Activated naive CD8-positive, alpha-beta T cell treated with anti-CD3 and anti-CD28 coated beads for 36 hours (primary cell): ENCODE measurements around the gene ING3. TPM values are rescaled to one million over a fixed set of nuclear protein-coding genes. Genes with fewer than 3 reads are reported as not detected.

Source experiments
- DNase-seq: peaks from one replicate; pipeline ENCODE4 v3.0.0; 2021
- H3K27ac Mint-ChIP-seq: one replicate; pipeline ENCODE4 v1.8.0; 2022; ENCODE audit warnings: mild to moderate bottlenecking, moderate library complexity, mixed read lengths
- H3K27me3 Mint-ChIP-seq: one replicate; pipeline ENCODE4 v1.8.0; 2022; ENCODE audit warnings: mild to moderate bottlenecking, mixed read lengths
- H3K36me3 Mint-ChIP-seq: one replicate; pipeline ENCODE4 v1.8.0; 2021; ENCODE audit warnings: mild to moderate bottlenecking, mixed read lengths
- H3K4me1 Mint-ChIP-seq: one replicate; pipeline ENCODE4 v1.8.0; 2021; ENCODE audit warnings: mixed read lengths
- H3K4me3 Mint-ChIP-seq: one replicate; pipeline ENCODE4 v1.8.0; 2022; ENCODE audit warnings: mild to moderate bottlenecking, moderate library complexity, mixed read lengths
- H3K9me3 Mint-ChIP-seq: one replicate; pipeline ENCODE4 v1.8.0; 2022; ENCODE audit warnings: mixed read lengths
- total RNA-seq, 2 experiments: library from RNA; stranded (reverse); gene quantifications; one replicate each; pipeline ENCODE4 v1.2.3, GENCODE V29; 2021

The ING3 gene
- total RNA-seq, 2 experiments from 2014 or later, result 27.5 to 28.6 TPM

- Mint-ChIP-seq H3K9me3 (no peaks in the 10 kb centered on the region), H3K36me3 (no peaks in the 10 kb centered on the region), H3K4me1 (no peaks in the 10 kb centered on the region), H3K4me3 (no peak overlapping the region), H3K27ac (no peak overlapping the region), H3K27me3 (no peaks in the 10 kb centered on the region)
- DNase-seq, result no peak
Measured at GRCh38 chr7:121019018-121019417, 68.4 kb downstream of the ING3 start.

- no peaks in the 10 kb centered on the region for H3K27me3 Mint-ChIP-seq
- H3K36me3 Mint-ChIP-seq, result no peaks in the 10 kb centered on the region
- H3K4me1 Mint-ChIP-seq, result no peaks in the 10 kb centered on the region
- no peak overlapping the region for H3K27ac Mint-ChIP-seq
- H3K4me3 Mint-ChIP-seq, result no peak overlapping the region
- DNase-seq, result no peak
- H3K9me3 Mint-ChIP-seq, result no peaks in the 10 kb centered on the region
Measured at GRCh38 chr7:121020249-121020988, 69.8 kb downstream of the ING3 start.

GRCh38 chr7:121020989-121021969 lies 70.7 kb downstream of the ING3 start:
- Mint-ChIP-seq H3K9me3 (peaks cover 1% of the 10 kb centered on the region), H3K4me3 (no peak overlapping the region), H3K4me1 (no peaks in the 10 kb centered on the region), H3K36me3 (no peaks in the 10 kb centered on the region), H3K27ac (no peak overlapping the region), H3K27me3 (peaks cover 8% of the 10 kb centered on the region)
- no peak for DNase-seq

- H3K27me3 Mint-ChIP-seq, result peaks cover 9% of the 10 kb centered on the region
- H3K36me3 Mint-ChIP-seq, result no peaks in the 10 kb centered on the region
- no peak overlapping the region for H3K4me3 Mint-ChIP-seq
- peaks cover 2% of the 10 kb centered on the region for H3K9me3 Mint-ChIP-seq
- DNase-seq, result no peak
- no peak overlapping the region for H3K27ac Mint-ChIP-seq
- no peaks in the 10 kb centered on the region for H3K4me1 Mint-ChIP-seq
Measured at GRCh38 chr7:121023194-121023593, 72.6 kb downstream of the ING3 start.

- H3K27ac Mint-ChIP-seq, result no peak overlapping the region
- peaks cover 9% of the 10 kb centered on the region for H3K27me3 Mint-ChIP-seq
- no peak for DNase-seq
- H3K9me3 Mint-ChIP-seq, result peaks cover 2% of the 10 kb centered on the region
- no peak overlapping the region for H3K4me3 Mint-ChIP-seq
- no peaks in the 10 kb centered on the region for H3K36me3 Mint-ChIP-seq
- no peaks in the 10 kb centered on the region for H3K4me1 Mint-ChIP-seq
Measured at GRCh38 chr7:121023683-121024511, 73.3 kb downstream of the ING3 start.

- H3K36me3 Mint-ChIP-seq, result no peaks in the 10 kb centered on the region
- H3K27me3 Mint-ChIP-seq, result peaks cover 13% of the 10 kb centered on the region
- H3K9me3 Mint-ChIP-seq, result peaks cover 2% of the 10 kb centered on the region
- no peak overlapping the region for H3K4me3 Mint-ChIP-seq
- H3K4me1 Mint-ChIP-seq, result no peaks in the 10 kb centered on the region
- no peak overlapping the region for H3K27ac Mint-ChIP-seq
- no peak for DNase-seq
Measured at GRCh38 chr7:121024611-121025010, 74.0 kb downstream of the ING3 start.

GRCh38 chr7:121026159-121026558 lies 75.6 kb downstream of the ING3 start:
- peaks cover 2% of the 10 kb centered on the region for H3K9me3 Mint-ChIP-seq
- no peak overlapping the region for H3K27ac Mint-ChIP-seq
- H3K4me1 Mint-ChIP-seq, result no peaks in the 10 kb centered on the region
- peaks cover 13% of the 10 kb centered on the region for H3K27me3 Mint-ChIP-seq
- H3K36me3 Mint-ChIP-seq, result no peaks in the 10 kb centered on the region
- no peak for DNase-seq
- H3K4me3 Mint-ChIP-seq, result no peak overlapping the region

- DNase-seq, result no peak
- peaks cover 13% of the 10 kb centered on the region for H3K27me3 Mint-ChIP-seq
- H3K4me3 Mint-ChIP-seq, result no peak overlapping the region
- no peaks in the 10 kb centered on the region for H3K36me3 Mint-ChIP-seq
- H3K4me1 Mint-ChIP-seq, result no peaks in the 10 kb centered on the region
- H3K27ac Mint-ChIP-seq, result no peak overlapping the region
- H3K9me3 Mint-ChIP-seq, result peaks cover 2% of the 10 kb centered on the region
Measured at GRCh38 chr7:121026577-121027111, 76.1 kb downstream of the ING3 start.

Other genes with a start within 250 kb of the ING3 start
- not detected for gene TSPAN12, start 92.6 kb upstream of the ING3 start, total RNA-seq
- gene CPED1, start 37.9 kb downstream of the ING3 start, total RNA-seq, result not detected